Karpas-422 (cell line): ENCODE results near the gene KCNC1. TPM values are rescaled to one million over a fixed set of nuclear protein-coding genes. Genes with fewer than 3 reads are reported as not detected.

Source experiments
- DNase-seq: peaks from one replicate; pipeline ENCODE4 v3.0.0-alpha.2; 2015
- H2AFZ ChIP-seq: fragments of 200-600 bp; sonication (generic); 2 replicates; pipeline ENCODE4 v1.6.1; 2014; ENCODE audit warnings: antibody characterized with exemption, low read length, mixed read lengths
- H3K27ac ChIP-seq: fragments of 200-600 bp; sonication (generic); 2 replicates; pipeline ENCODE4 v1.5.1; 2014; ENCODE audit warnings: mild to moderate bottlenecking, low read length, moderate library complexity
- H3K27me3 ChIP-seq: fragments of 200-600 bp; sonication (generic); 2 replicates; pipeline ENCODE4 v1.6.1; 2014; ENCODE audit warnings: low read length, mixed read lengths
- H3K36me3 ChIP-seq: fragments of 200-600 bp; sonication (generic); 2 replicates; pipeline ENCODE4 v1.6.1; 2014; ENCODE audit warnings: low read length, mixed read lengths; ENCODE audit not compliant: insufficient read depth
- H3K4me1 ChIP-seq: fragments of 200-600 bp; sonication (generic); 2 replicates; pipeline ENCODE4 v1.6.1; 2014; ENCODE audit warnings: mild to moderate bottlenecking, low read length, mixed read lengths
- H3K4me2 ChIP-seq: fragments of 200-600 bp; sonication (generic); 2 replicates; pipeline ENCODE4 v1.6.1; 2014; ENCODE audit warnings: low read length, low read depth, mild to moderate bottlenecking; ENCODE audit not compliant: poor library complexity, severe bottlenecking
- H3K4me3 ChIP-seq: fragments of 200-600 bp; sonication (generic); 2 replicates; pipeline ENCODE4 v1.5.1; 2014; ENCODE audit warnings: mild to moderate bottlenecking, antibody characterized with exemption, low read length, mixed read lengths
- H3K79me2 ChIP-seq: fragments of 200-600 bp; sonication (generic); 2 replicates; pipeline ENCODE4 v1.6.1; 2014; ENCODE audit warnings: mild to moderate bottlenecking, low read length, mixed read lengths
- H3K9ac ChIP-seq: fragments of 200-600 bp; sonication (generic); 2 replicates; pipeline ENCODE4 v1.6.0; 2014; ENCODE audit warnings: low read length
- H3K9me2 ChIP-seq: fragments of 200-600 bp; sonication (generic), shearing (Covaris generic); replicated peaks from 2 replicates; pipeline ENCODE4 v1.6.0; 2014; ENCODE audit warnings: mild to moderate bottlenecking, low read length, moderate library complexity; ENCODE audit not compliant: insufficient read depth
- H3K9me3 ChIP-seq: fragments of 300-700, 200-600 bp; sonication (generic); 2 replicates; pipeline ENCODE4 v1.6.1; 2014; ENCODE audit warnings: low read length, mixed read lengths
- H4K20me1 ChIP-seq: fragments of 200-600 bp; sonication (generic); 2 replicates; pipeline ENCODE4 v1.6.1; 2014; ENCODE audit warnings: mild to moderate bottlenecking, antibody characterized with exemption, low read length, low read depth; ENCODE audit not compliant: insufficient read depth
- total RNA-seq: library from RNA; depleted of rRNA; stranded (reverse); fragments of >200 nt; shearing (Covaris generic); gene quantifications from 2 replicates; pipeline ENCODE4 v1.2.3, GENCODE V29; 2014; ENCODE audit warnings: low replicate concordance

The KCNC1 gene
- total RNA-seq, 1 experiment from 2014 or later, result not detected

DNA sequence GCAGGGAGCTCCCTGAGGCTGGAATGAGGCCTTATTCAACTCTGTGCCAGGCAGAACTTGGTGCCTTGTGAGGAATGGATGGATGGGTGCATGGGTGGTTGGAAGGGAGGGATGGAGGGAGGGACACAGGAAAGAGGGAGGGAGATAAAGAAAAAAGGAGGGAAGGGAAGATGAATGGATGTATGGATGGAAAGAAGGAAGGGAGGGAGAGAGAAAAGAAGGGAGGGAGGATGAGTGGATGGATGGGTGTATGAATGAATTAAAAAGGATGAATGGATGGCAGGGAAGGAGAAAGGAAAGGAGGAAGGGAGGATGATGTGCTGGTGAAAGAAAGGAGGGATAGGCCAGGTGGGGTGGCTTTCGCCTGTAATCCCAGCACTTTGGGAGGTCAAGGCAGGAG, 34.6 kb downstream of the KCNC1 start:
- no peak overlapping the region for H3K9ac ChIP-seq
- H3K4me1 ChIP-seq, result peaks cover 12% of the 10 kb centered on the region
- H3K27me3 ChIP-seq, result no peaks in the 10 kb centered on the region
- no peak for DNase-seq
- H3K9me2 ChIP-seq, result no peaks in the 10 kb centered on the region
- no peak overlapping the region for H3K4me2 ChIP-seq
- no peak overlapping the region for H2AFZ ChIP-seq
- H3K4me3 ChIP-seq, result no peak overlapping the region
- no peak overlapping the region for H3K27ac ChIP-seq
- H4K20me1 ChIP-seq, result no peaks in the 10 kb centered on the region
- H3K9me3 ChIP-seq, result no peaks in the 10 kb centered on the region
- no peaks in the 10 kb centered on the region for H3K36me3 ChIP-seq
- no peaks in the 10 kb centered on the region for H3K79me2 ChIP-seq

- DNase-seq, result no peak
These were observed 35.6 kb downstream of the KCNC1 start for GRCh38 chr11:17770048-17770652.

DNA sequence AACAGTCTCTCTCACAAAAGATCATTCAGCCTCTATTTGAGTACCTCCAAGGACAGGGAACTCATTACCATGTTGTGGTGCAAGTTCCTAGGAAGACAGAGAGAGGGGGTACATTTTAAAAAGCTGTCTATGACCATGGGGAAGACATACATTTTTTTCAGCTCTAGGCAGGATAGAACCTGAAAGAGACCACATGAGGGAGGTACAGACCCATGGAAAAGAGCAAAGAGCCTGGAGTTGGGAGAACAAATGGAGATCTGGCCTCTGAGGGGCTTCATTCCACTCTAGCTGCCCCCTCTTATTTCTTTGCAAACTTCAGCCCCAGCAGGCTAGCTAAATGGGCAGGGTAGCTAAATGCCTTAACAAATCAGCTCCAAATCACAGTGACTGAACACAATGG, 36.3 kb downstream of the KCNC1 start:
- Histone ChIP-seq H3K27ac (no peak overlapping the region), H3K79me2 (no peaks in the 10 kb centered on the region), H3K9me2 (no peaks in the 10 kb centered on the region), H4K20me1 (no peaks in the 10 kb centered on the region), H3K27me3 (no peaks in the 10 kb centered on the region), H3K36me3 (no peaks in the 10 kb centered on the region), H3K4me2 (no peak overlapping the region), H3K9ac (no peak overlapping the region), H3K4me1 (peaks cover 12% of the 10 kb centered on the region), H3K4me3 (no peak overlapping the region), H2AFZ (no peak overlapping the region), H3K9me3 (no peaks in the 10 kb centered on the region)
- DNase-seq, result no peak

More at GRCh38 chr11:17770048-17770652, 35.6 kb downstream of the KCNC1 start:
- no peaks in the 10 kb centered on the region for H3K36me3 ChIP-seq
- no peak overlapping the region for H3K4me2 ChIP-seq
- H3K27me3 ChIP-seq, result no peaks in the 10 kb centered on the region
- no peak overlapping the region for H3K4me3 ChIP-seq
- H3K9ac ChIP-seq, result no peak overlapping the region
- no peak overlapping the region for H2AFZ ChIP-seq
- H3K79me2 ChIP-seq, result no peaks in the 10 kb centered on the region
- H3K4me1 ChIP-seq, result peaks cover 12% of the 10 kb centered on the region
- no peak overlapping the region for H3K27ac ChIP-seq
- H4K20me1 ChIP-seq, result no peaks in the 10 kb centered on the region
- no peaks in the 10 kb centered on the region for H3K9me3 ChIP-seq
- H3K9me2 ChIP-seq, result no peaks in the 10 kb centered on the region

DNA sequence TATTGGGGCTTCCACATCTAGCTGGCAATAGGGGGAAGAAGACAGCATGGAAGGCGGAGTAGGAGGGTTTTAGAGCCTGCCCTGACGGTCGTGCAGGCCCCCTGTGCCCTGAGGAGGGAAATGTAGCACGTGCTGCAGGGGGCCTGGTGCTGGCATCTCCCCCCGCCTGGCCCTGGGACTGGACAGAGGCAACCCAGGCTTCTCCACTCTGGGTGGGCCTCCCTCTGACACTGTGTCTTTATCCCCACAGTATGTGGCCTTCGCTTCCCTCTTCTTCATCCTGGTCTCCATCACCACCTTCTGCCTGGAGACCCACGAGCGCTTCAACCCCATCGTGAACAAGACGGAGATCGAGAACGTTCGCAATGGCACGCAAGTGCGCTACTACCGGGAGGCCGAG, 36.8 kb downstream of the KCNC1 start:
- Histone ChIP-seq H4K20me1 (no peaks in the 10 kb centered on the region), H2AFZ (no peak overlapping the region), H3K27me3 (no peaks in the 10 kb centered on the region), H3K9ac (no peak overlapping the region), H3K9me3 (no peaks in the 10 kb centered on the region), H3K79me2 (no peaks in the 10 kb centered on the region), H3K9me2 (no peaks in the 10 kb centered on the region), H3K4me3 (no peak overlapping the region), H3K36me3 (no peaks in the 10 kb centered on the region), H3K4me1 (peaks cover 12% of the 10 kb centered on the region), H3K27ac (no peak overlapping the region), H3K4me2 (no peak overlapping the region)
- no peak for DNase-seq

DNA sequence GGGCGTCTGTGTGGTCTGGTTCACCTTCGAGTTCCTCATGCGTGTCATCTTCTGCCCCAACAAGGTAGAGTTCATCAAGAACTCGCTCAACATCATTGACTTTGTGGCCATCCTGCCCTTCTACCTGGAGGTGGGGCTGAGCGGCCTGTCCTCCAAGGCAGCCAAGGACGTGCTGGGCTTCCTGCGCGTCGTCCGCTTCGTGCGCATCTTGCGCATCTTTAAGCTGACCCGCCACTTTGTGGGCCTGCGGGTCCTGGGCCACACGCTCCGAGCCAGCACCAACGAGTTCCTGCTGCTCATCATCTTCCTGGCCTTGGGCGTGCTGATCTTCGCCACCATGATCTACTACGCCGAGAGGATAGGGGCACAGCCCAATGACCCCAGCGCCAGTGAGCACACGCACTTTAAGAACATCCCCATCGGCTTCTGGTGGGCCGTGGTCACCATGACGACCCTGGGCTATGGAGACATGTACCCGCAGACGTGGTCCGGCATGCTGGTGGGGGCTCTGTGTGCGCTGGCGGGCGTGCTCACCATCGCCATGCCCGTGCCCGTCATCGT, 37.3 kb downstream of the KCNC1 start:
- H3K36me3 ChIP-seq, result no peaks in the 10 kb centered on the region
- no peak for DNase-seq
- no peak overlapping the region for H3K4me3 ChIP-seq
- H3K4me1 ChIP-seq, result peaks cover 12% of the 10 kb centered on the region
- H3K79me2 ChIP-seq, result no peaks in the 10 kb centered on the region
- H3K9me2 ChIP-seq, result no peaks in the 10 kb centered on the region
- H3K4me2 ChIP-seq, result no peak overlapping the region
- H3K9me3 ChIP-seq, result no peaks in the 10 kb centered on the region
- H3K9ac ChIP-seq, result no peak overlapping the region
- H3K27me3 ChIP-seq, result no peaks in the 10 kb centered on the region
- no peak overlapping the region for H2AFZ ChIP-seq
- H3K27ac ChIP-seq, result no peak overlapping the region
- H4K20me1 ChIP-seq, result no peaks in the 10 kb centered on the region

- H3K9ac ChIP-seq, result no peak overlapping the region
- H3K27ac ChIP-seq, result no peak overlapping the region
- H4K20me1 ChIP-seq, result no peaks in the 10 kb centered on the region
- H2AFZ ChIP-seq, result no peak overlapping the region
- H3K4me1 ChIP-seq, result peaks cover 4% of the 10 kb centered on the region
- no peaks in the 10 kb centered on the region for H3K36me3 ChIP-seq
- H3K27me3 ChIP-seq, result no peaks in the 10 kb centered on the region
- H3K9me2 ChIP-seq, result no peaks in the 10 kb centered on the region
- no peak overlapping the region for H3K4me3 ChIP-seq
- H3K4me2 ChIP-seq, result no peak overlapping the region
- DNase-seq, result no peak
- no peaks in the 10 kb centered on the region for H3K79me2 ChIP-seq
- no peaks in the 10 kb centered on the region for H3K9me3 ChIP-seq
These were observed 38.4 kb downstream of the KCNC1 start for GRCh38 chr11:17772704-17773600.

GRCh38 chr11:17773674-17774073, 39.1 kb downstream of the KCNC1 start:
- H2AFZ ChIP-seq, result no peak overlapping the region
- no peaks in the 10 kb centered on the region for H3K4me1 ChIP-seq
- no peak overlapping the region for H3K27ac ChIP-seq
- no peaks in the 10 kb centered on the region for H3K36me3 ChIP-seq
- DNase-seq, result no peak
- no peaks in the 10 kb centered on the region for H3K9me3 ChIP-seq
- no peak overlapping the region for H3K4me3 ChIP-seq
- no peak overlapping the region for H3K9ac ChIP-seq
- H3K27me3 ChIP-seq, result no peaks in the 10 kb centered on the region
- no peaks in the 10 kb centered on the region for H3K9me2 ChIP-seq
- no peaks in the 10 kb centered on the region for H4K20me1 ChIP-seq
- no peak overlapping the region for H3K4me2 ChIP-seq
- H3K79me2 ChIP-seq, result no peaks in the 10 kb centered on the region

GRCh38 chr11:17774232-17775034, 39.9 kb downstream of the KCNC1 start:
- no peaks in the 10 kb centered on the region for H4K20me1 ChIP-seq
- no peaks in the 10 kb centered on the region for H3K36me3 ChIP-seq
- no peak overlapping the region for H3K9ac ChIP-seq
- no peaks in the 10 kb centered on the region for H3K9me2 ChIP-seq
- no peak for DNase-seq
- no peaks in the 10 kb centered on the region for H3K27me3 ChIP-seq
- H2AFZ ChIP-seq, result no peak overlapping the region
- H3K9me3 ChIP-seq, result no peaks in the 10 kb centered on the region
- no peak overlapping the region for H3K4me2 ChIP-seq
- H3K4me1 ChIP-seq, result no peaks in the 10 kb centered on the region
- H3K79me2 ChIP-seq, result no peaks in the 10 kb centered on the region
- no peak overlapping the region for H3K27ac ChIP-seq
- no peak overlapping the region for H3K4me3 ChIP-seq
